HG02938 (cell line): Measurements from ENCODE around the gene PALMD.

ENCODE experiments used
- ATAC-seq: cut with Tn5 transposase; IDR thresholded peaks from one replicate; pipeline ENCODE4 v1.9.1; 2021; ENCODE audit warnings: mild to moderate bottlenecking, moderate library complexity; ENCODE audit not compliant: unreplicated experiment

The PALMD gene

DNA sequence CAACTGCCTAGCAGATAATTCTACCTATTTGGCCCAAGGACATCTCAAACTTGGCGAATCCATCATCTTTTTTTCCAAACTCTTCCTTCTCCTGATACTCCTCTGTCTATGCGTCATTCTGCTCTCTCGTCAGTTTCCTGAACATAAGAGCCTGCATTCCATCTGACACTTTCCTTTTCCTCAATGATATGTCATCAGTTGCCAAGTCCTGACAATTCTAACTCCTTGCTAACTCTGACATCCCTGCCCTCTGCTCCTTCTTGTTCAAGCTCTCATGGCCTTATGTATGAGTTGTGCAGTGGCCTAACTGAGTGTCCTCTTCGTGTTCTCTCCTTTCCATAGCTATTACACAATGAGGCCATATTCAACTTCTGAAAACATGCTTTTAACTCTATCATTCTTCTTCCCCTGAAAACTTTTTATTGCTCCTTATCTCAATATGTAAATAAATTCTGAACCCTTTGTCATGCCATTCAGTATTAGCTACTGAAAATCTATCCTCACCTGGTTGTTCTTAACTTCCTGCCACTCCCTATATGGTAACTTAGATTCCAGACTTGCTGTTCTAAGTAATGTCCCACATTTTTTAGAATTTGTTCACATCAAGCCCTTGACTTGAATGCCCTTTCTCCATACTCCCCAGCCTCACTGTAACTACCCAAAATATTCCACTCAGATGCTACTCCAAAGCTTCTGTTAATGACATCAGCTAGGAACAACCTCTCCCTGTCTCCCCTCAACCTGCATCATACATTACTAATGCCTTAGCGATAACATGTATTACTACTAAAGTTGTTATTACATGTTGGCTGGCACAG is 11.5 kb downstream of the PALMD start:
- ATAC-seq = no peak

DNA sequence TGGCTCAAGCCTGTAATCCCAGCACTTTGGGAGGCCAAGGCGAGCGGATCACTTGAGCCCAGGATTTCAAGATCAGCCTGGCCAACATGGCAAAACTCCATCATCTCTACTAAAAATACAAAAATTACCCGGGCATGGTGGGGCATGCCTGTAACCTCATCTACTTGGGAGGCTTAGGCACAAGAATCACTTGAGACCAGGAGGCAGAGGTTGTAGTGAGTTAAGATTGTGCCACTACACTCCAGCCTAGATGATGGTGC is 12.0 kb downstream of the PALMD start:
- no peak for ATAC-seq

DNA sequence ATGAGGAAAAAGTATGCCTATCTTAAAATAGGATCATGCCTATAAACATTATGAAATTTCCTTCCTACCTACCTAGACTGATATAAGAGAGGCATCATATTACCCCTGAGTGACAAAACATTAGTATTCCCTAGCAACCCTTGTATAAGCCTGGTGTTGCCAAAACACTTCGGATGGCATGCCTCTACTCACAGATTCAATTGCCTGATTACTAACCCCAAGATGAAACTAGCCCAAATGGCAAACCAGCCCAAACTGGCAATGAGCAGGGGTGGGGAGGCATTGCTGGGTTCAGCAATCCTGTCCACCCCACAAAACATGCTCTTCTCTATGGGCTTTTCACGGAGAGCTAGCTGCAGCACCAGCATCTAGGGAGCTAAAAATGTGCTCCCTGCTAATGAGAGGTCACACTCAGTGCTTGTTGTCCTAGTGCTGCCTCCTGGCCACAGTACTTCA is 13.9 kb downstream of the PALMD start:
- ATAC-seq = no peak

DNA sequence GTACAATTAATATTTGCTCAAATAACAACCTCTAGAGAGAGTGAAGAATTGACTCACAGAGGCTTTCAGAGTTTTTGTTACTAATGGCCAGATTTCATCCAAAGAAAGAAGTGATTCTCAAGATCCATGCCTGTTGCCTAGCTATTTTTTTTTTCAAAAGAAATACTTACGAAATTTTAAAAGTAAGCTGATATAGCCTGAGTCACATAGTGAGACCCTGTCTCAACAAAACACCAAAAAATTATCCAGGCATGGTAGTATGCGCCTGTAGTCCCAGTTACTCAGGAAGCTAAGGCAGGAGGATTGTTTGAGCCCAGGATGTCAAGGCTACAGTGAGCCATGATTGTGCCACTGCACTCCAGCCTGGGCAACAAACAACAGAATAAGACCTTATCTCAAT is 14.6 kb downstream of the PALMD start:
- no peak for ATAC-seq

DNA sequence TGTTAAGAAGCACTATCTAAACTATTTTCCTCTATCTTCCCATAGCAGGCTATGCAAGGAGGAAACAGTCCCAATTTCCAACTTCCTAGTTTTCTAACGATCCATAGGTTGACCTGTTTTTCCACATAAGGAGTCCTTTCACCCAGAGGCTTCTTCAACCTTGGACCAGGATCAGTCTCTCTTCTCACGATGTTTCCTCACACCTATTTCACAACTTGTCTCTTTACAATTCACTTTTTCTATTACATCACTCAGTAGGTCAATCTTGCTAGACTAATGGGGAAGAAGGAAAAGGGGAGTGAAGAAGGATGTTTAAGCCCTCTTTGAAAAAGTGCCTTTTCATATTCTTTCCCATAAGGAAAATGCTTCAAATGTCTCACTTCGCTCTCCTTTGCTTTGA is 15.9 kb downstream of the PALMD start:
- no peak for ATAC-seq

DNA sequence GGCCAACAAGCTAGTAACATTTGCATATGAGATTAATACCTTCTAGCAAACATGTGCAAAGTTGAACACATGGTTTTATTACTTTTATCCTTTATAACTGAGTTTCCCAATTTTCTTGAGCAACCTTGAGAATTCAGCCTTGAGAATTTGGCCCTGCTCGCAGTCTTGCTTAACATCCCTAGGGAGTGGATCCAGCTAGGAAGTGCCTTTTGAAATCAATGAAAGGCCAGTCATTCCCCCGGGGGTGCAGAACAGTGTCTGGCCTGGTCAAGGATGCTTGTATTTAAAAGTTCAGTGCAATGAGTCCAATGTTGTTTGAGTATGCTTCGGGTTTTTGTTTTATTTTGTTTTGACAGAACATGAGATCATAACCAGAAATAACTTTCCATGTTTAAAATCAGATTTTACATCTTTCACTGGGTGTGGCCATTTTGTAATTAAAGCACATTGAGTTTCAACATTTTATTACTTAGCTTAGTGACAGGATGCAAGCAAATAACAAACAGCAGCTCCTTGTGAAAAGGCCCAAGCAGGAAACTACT is 16.7 kb downstream of the PALMD start:
- ATAC-seq = no peak

DNA sequence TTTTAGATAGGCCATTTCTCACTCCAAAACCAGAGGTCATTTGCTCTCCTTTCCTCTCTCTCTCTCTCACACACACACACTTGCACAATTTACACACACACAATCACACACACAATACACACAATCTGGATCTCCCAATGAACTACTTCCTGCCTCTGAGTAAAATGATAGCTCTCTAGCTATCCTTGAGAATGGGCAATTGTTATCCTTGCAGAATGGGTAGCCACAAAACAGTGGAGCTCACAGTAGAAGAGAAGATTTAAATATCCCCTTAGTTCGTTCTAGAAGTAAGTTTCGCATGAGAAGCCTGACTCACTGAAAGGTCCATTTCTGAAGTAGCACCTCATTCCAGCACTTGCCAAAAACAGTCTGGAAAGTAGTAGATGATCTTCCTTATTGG is 17.6 kb downstream of the PALMD start:
- no peak for ATAC-seq

DNA sequence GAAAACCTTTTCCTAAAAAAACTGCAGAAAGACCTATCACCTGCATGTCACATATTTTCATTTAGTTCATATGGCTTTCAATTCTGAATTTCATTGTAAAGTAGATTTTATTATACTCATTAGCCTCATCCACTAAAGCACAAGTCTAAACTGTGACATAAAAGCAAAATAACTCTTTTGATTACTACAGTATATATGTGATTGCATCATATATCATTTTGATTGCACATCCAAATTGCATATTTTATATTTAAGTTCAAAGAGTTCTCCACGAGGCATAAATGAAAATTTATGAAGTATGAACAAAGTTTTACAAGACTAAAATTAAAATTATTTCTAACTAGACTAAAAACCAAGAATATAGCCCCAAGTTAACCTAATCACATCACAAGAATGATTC is 19.3 kb downstream of the PALMD start:
- no peak for ATAC-seq

DNA sequence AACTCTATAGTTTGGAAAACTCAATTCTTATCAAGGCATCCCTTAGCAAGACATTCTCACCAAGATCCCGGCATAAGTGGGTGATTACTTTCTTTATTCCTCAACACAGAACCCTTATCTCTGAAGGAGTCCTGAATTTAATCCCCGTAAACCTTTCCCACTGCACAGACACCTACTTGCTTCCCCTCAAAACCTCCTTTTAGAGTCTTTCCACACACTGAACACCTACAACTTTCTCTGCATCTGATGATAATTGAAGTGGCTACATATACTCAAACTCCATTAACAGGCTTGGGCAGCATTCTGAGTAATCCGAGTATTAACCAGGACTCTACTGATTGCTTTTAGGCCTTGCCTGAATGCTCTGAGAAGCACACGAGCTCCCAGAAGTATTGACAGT is 23.5 kb downstream of the PALMD start:
- ATAC-seq = no peak

DNA sequence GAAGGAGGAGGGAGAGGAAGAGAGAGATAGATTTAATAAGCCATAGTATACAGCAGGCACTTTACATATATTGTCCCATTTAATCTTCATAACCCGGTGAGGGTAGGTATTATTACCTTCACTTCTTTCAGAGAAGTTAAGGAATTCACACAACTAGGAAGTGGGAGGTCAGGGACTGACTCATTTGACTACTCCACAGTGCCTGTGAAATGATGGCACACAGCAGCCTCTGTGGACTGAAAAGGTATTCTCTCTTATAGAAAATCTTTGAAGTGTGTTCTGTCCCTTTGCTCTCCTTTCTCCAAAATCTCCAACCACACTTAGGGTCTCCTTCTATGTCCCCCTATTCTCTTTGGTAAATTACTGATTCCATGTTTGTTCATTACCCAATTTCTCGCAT is 23.9 kb downstream of the PALMD start:
- no peak for ATAC-seq

DNA sequence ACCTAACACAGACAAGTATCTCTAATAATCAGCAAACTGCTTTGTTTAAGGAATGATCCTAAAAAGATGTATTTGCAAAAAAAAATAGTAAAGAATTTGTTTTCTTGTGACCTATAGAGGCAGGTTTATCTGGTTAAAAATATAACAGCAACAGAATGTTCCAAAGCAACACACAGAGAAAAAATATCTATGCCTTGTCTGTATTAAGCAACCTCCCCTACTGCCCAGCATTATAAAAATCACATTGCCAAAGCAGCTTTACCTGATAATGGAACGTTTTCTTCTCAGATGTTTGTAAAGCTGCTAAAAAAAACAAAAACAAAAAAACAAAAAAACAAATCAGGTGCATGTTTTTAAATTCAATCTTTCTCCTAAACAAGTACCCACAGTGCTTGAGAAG is 24.7 kb downstream of the PALMD start:
- no peak for ATAC-seq

DNA sequence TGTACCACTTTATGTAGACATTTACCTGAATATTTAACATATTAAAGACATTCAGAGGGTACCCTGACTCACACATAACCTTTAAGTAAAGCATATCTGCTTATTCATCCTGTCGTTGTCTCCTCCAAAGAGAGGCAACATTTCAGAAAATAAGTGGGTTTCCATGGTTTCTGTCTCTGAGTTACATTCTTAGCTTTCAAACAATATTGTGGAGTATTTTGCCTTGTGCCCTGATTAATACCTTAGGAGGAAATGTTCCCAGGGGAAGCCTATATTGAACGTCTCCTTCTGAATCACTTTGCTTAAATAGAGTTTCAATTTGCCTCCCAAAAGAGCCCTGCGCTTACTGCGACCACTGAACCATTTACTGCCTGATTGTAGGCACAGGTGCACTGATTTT is 26.1 kb downstream of the PALMD start:
- no peak for ATAC-seq

DNA sequence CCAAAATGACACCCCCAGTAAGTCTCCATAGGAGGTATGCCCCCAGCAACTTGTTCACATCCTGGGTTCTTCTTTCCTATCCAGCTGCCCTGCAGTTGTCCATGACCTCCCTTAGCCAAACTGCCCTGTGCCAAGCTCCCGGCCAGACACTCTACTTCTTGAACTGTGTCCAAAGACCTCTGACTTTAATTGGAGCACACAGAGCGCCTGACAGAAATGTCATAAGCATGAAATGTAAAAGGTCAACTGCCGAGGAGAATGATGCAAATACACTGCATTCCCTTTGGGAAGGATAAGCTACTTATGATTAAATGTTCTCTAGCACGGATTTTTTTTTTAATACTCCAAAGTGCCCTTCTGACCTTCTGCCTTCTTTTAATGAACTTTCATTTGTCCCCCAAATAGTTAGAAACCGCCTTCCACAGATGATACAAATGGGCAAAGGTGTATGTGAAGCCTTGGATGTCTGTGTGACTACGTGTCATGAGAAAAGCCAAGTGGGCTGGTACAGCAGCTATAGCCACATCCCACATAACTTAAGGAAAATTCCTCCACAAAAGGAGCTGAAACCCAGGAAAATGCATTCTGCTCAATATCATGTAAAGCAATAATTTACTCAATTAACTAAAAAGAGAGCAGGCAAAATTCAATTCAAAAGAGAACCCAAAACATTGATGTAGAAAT is 26.8 kb downstream of the PALMD start:
- ATAC-seq = no peak

DNA sequence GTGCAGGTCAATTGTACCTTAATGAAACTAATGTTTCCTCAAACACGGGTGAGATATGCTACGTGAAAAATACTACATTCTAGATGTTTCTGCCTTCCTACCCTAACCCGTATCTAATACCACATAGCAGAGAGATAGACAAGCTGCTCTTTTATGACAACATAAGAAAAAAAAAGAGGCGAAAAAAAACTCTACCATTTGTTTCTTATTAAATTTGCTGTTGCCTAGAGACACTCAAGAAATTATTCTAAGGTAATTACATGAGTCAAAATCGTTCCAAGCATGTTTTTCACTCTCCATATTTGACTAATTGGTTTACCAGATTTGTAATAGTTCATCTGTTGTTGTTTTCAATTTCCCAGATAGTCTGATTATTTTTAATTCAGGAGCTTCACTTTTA is 27.4 kb downstream of the PALMD start:
- no peak for ATAC-seq

DNA sequence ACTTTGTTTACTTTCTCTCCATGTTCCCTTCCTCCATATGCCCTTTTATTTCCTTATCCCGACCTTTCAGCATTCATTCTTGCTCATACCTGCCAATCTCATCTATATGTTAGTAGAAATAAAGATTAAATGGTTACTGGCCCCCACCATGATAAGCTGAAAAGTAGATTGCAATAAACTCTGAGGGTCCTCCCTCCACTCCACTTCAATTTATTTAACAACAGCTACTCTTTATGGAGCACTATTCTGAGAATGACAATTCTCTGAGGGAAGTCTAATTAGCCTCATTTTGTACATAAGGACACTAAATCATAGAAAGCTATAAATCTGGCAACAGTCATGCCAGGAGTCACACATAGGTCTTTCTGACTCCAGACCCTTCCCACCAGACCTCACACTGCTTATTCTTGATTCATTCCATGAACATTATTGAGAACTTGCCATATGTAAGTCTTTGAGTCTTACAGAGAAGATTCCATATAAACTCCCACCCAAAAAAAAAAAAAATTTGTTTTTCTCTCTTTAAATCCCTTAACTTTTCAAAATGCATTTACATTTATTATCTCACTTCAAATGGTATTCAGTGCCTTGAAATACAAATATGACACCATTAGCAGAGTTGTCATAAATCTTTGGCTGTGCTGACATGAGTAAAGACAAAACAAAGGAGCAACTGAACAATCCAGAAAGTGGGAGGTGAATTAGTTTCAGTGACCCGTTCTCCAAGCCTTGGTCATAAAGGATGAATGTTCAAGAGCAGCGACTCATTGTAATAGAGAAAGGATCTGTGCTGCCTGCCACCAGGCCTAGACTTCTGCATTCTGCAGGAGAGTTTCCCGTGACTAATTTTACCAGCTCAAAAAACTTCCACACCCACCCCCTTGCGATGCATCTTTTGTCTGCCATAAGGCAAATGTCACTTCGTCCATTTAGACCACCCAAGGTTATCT is 28.5 kb downstream of the PALMD start:
- ATAC-seq = no peak

DNA sequence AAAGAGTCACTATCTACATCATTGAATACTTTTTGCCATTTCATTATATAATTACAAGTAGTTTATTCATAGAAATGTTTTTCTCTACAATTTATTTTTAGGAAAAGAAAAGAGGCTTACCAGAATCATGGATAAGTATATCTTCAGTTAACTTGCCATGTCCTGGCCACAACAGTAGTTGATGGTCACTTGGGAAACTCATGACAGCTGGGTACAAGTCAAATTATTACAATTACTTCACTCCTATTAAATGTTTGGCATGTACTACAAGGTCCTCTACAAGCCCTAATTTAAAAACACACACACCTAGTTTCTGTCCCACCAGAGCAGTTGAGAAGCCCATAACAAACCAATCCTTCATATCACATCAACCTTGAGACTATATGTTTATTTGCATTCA is 29.4 kb downstream of the PALMD start:
- no peak for ATAC-seq

DNA sequence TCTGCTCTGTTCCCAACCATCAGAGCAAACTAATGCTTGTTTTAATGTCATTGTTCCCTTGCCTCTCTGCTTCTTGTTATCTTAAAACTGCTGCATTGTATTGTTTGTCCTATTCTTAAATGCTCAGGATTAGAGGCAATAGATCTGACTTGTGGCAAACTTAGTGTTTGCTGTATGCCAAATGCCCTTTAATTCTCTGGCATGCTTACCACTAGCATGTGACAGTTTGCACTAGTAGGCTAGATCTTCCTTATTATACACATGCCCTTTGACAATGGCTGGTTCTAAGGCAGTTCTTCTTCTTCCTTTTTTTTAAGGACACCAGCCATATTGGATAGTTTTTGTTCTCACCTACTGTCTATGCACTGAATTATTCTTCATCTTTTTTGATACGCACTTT is 30.1 kb downstream of the PALMD start:
- ATAC-seq = no peak

DNA sequence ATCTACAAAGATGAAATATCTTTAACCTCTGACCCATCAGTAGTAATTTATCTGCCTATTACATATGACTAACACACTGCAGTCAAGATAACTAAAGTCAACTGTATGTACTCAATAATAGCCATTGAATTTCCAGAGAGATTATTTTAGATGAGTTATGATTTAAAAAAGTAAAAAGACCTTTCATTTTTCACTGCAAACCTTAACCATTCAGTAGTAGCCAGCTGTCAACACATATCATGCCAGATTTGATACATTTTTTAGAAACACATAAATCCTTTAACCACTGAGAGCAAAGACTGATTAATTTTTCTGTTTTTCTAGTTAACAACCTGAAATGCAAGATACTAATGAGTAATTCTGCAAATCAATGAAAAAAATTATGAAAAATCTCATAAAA is 31.0 kb downstream of the PALMD start:
- no peak for ATAC-seq

DNA sequence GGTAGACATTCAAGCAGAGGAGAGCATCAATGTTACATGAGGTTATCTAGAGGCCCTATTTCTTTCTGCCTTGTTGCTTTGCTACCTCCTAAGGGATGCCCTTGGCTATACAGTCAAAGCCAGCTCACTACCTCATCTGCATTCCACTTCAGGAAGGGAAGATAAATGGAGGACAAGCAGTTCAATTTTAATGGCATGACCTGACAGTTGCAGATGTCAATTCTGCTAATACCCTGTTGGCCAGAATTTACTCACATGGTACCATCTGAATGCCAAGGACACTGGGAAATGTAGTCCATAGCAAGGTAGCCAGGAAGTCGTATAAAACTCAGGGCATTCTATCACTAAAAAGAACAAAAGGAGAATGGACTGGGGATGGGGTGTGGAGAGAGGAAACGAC is 31.5 kb downstream of the PALMD start:
- no peak for ATAC-seq

DNA sequence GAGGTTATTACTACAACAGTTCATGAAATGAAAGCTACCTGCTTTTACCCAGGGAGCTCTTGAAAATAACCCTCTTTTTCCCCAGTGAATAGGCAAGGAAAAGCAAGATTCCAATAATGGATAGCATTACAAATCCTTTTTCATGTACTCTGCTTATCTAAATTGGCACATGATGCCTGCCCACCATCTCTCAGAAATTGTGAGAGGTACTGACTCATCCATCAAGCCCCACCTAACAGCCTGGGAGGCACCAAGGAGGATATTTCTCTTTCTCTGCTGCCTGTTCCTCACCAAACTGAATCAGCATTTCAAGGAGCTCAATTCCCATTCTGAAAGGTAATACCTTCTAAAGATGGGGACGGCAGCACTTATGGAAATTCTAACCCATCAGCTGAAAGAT is 34.4 kb downstream of the PALMD start:
- ATAC-seq = no peak

DNA sequence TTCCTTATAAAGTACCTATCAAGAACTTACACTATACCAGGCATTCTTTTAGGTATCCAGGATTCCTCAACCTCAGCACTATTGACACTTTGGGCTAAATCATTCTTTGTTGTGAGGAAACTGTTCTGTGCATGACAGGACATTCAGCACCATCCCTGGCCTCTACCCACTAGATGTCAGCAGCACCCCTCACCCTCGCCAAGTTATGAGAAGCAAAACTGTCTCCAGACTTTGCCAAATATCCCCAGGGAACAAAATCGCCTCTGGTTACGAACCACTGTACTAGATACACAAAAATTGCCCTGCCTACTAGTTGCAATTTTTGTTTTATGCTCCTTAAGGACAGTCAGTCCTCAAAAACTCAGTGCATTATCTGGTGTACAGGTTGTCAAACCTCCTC is 35.7 kb downstream of the PALMD start:
- no peak for ATAC-seq
